Uterus (tissue), 4 donors: Measurements from ENCODE around the gene FOXQ1. TPM values are rescaled to one million over a fixed set of nuclear protein-coding genes. Genes with fewer than 3 reads are reported as not detected.

Experiments
- DNase-seq, 2 donors: peaks; one replicate each; pipeline ENCODE4 v3.0.0-alpha.2; 2019 to 2020
- H3K27ac ChIP-seq, 2 donors: fragments of 200-600 bp; sonication (generic); 1 replicate in 1 of 2; 2 replicates in 1 of 2; pipeline ENCODE4 v1.5.1; 2016 to 2018
- H3K27me3 ChIP-seq, 2 donors: fragments of 200-600 bp; sonication (generic); one replicate each; pipeline ENCODE4 v1.5.1; 2018 to 2019; ENCODE audit warnings: control low read depth in 1 of 2
- H3K36me3 ChIP-seq, 2 donors: fragments of 200-600 bp; sonication (generic); one replicate each; pipeline ENCODE4 v1.5.1; 2019; ENCODE audit warnings: control low read depth in 1 of 2
- H3K4me1 ChIP-seq, 2 donors: fragments of 200-600 bp; sonication (generic); one replicate each; pipeline ENCODE4 v1.5.1; 2018 to 2019; ENCODE audit warnings: control low read depth in 1 of 2
- H3K4me3 ChIP-seq, 2 donors: fragments of 200-600 bp; sonication (generic); 1 replicate in 1 of 2; 2 replicates in 1 of 2; pipeline ENCODE4 v1.5.1; 2018 to 2019; ENCODE audit warnings: mild to moderate bottlenecking in 1 of 2
- H3K9me3 ChIP-seq, 2 donors: fragments of 200-600 bp; sonication (generic); one replicate each; pipeline ENCODE4 v1.5.1; 2019; ENCODE audit warnings: control low read depth in 1 of 2
- CTCF ChIP-seq, 4 experiments: fragments of 200-600 bp in 2 of 4; fragments of 450-650 bp in 2 of 4; sonication (generic) in 2 of 4; IDR thresholded peaks; one replicate each; pipeline ENCODE4 v1.5.1; 2016 to 2019; ENCODE audit warnings: antibody characterized with exemption in 4 of 4, mild to moderate bottlenecking in 2 of 4, moderate library complexity in 1 of 4
- POLR2A ChIP-seq, 2 donors: fragments of 450-650 bp; IDR thresholded peaks; one replicate each; pipeline ENCODE4 v1.6.1; 2016; ENCODE audit warnings: antibody characterized with exemption in 2 of 2, mild to moderate bottlenecking in 1 of 2, moderate library complexity in 1 of 2
- intact Hi-C: fragments of 100-400 bp; cut with DNase I; formaldehyde crosslinking; loops from one replicate; pipeline ENCODE4 v1.15.1; 2023; ENCODE audit warnings: low total_unique reads
- total RNA-seq, 4 donors: library from RNA; depleted of rRNA in 3 of 4; stranded (reverse); fragments of >200 nt in 3 of 4; gene quantifications; one replicate each; pipeline versions ENCODE4 v1.1.0 to v1.2.4, GENCODE V29; 2014 to 2023
- donor health status: DM: yes; HTN: yes; CAD: no.

The FOXQ1 gene
- total RNA-seq, 4 donors from 2014 or later: 0.18 to 0.48 TPM; not detected in 2

- TF ChIP-seq POLR2A (IDR thresholded peaks at IDR 0.05): no peak
- no peak for TF ChIP-seq CTCF (IDR thresholded peaks at IDR 0.05)
- Histone ChIP-seq H3K27ac (no peak overlapping the region), H3K27me3 (no peaks in the 10 kb centered on the region), H3K36me3 (no peaks in the 10 kb centered on the region), H3K4me3 (no peak overlapping the region), H3K9me3 (no peaks in the 10 kb centered on the region), H3K4me1 (no peaks in the 10 kb centered on the region)
- intact Hi-C loops: no loop called here
- DNase-seq: no peak
These were observed 28.4 kb upstream of the FOXQ1 start for GRCh38 chr6:1283501-1283900.

- H3K9me3 ChIP-seq: no peaks in the 10 kb centered on the region
- intact Hi-C loops: no loop called here
- H3K27me3 ChIP-seq: no peaks in the 10 kb centered on the region
- DNase-seq: no peak
- no peaks in the 10 kb centered on the region for H3K36me3 ChIP-seq
- no peak overlapping the region for H3K4me3 ChIP-seq
- H3K27ac ChIP-seq: no peak overlapping the region
- no peak for TF ChIP-seq POLR2A (IDR thresholded peaks at IDR 0.05)
- TF ChIP-seq CTCF (IDR thresholded peaks at IDR 0.05): no peak
- H3K4me1 ChIP-seq: no peaks in the 10 kb centered on the region
These were observed 26.3 kb upstream of the FOXQ1 start for GRCh38 chr6:1285556-1285955.

GRCh38 chr6:1285956-1286355 is 25.9 kb upstream of the FOXQ1 start:
- TF ChIP-seq CTCF (IDR thresholded peaks at IDR 0.05): no peak
- no peak for TF ChIP-seq POLR2A (IDR thresholded peaks at IDR 0.05)
- H3K4me1 ChIP-seq: no peaks in the 10 kb centered on the region
- intact Hi-C loops: no loop called here
- no peaks in the 10 kb centered on the region for H3K27me3 ChIP-seq
- no peak for DNase-seq
- H3K4me3 ChIP-seq: no peak overlapping the region
- H3K27ac ChIP-seq: no peak overlapping the region
- H3K36me3 ChIP-seq: no peaks in the 10 kb centered on the region
- H3K9me3 ChIP-seq: no peaks in the 10 kb centered on the region

- H3K9me3 ChIP-seq: no peaks in the 10 kb centered on the region
- intact Hi-C loops: no loop called here
- H3K27me3 ChIP-seq: no peaks in the 10 kb centered on the region
- no peak for DNase-seq
- H3K27ac ChIP-seq: no peak overlapping the region
- H3K36me3 ChIP-seq: no peaks in the 10 kb centered on the region
- no peak overlapping the region for H3K4me3 ChIP-seq
- no peak for TF ChIP-seq POLR2A (IDR thresholded peaks at IDR 0.05)
- no peak for TF ChIP-seq CTCF (IDR thresholded peaks at IDR 0.05)
- H3K4me1 ChIP-seq: no peaks in the 10 kb centered on the region
These were observed 24.8 kb upstream of the FOXQ1 start for GRCh38 chr6:1287103-1287591.

GRCh38 chr6:1290086-1290485 is 21.8 kb upstream of the FOXQ1 start:
- DNase-seq: no peak
- no peak overlapping the region for H3K4me3 ChIP-seq
- H3K27ac ChIP-seq: no peak overlapping the region
- TF ChIP-seq POLR2A (IDR thresholded peaks at IDR 0.05): no peak
- no peak for TF ChIP-seq CTCF (IDR thresholded peaks at IDR 0.05)
- no peaks in the 10 kb centered on the region for H3K9me3 ChIP-seq
- intact Hi-C loops: no loop called here
- no peaks in the 10 kb centered on the region for H3K4me1 ChIP-seq
- peaks cover 0 to 4% of the 10 kb centered on the region in 2 donors for H3K27me3 ChIP-seq
- no peaks in the 10 kb centered on the region for H3K36me3 ChIP-seq
